HG02588 (cell line): ENCODE measurements around the gene TUT1.
"Not testable (repeated sequence)": the region's sequence is repeated elsewhere in the genome, so short reads cannot be mapped to it uniquely, and the experiment has no call there.

Source experiments
- ATAC-seq: cut with Tn5 transposase; IDR thresholded peaks from one replicate; pipeline ENCODE4 v1.9.1; 2021; ENCODE audit warnings: mild to moderate bottlenecking, moderate library complexity; ENCODE audit not compliant: unreplicated experiment

The TUT1 gene

DNA sequence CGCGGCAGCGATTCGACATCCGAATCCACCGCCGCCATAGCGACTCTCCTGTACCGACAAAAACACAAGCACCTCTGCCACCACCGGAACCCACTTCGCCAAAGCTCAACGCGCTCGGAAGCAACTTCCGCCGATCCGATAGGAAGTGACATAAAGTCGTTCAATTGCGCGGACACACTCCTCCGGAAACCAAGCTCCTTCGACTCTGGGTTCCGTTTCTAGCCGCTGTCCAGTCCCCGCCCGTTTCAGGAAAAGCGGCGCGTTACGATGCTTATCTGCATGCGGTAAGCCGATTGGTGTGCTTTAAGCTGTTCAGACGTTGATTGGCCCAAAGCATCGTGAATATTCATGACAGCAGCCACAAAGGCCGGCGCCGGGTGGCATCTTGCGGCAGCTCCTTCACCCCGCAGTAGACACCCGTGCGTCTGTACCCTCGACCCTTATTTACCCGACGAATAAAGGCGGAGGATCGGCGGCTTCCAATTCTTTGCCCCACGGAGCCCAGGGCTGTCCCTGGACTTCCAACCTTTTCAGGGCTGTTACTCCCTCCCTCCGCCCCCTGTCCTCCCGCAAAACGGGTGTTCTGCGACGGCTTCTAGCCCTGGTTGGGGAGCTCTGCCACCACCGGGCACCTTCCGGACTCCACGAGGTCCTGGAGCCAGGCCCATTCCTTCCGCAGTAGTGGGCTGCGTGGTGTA, at the start of gene TUT1:
Gene TUT1 (minus strand): TSS at position 76 of the 698 bp plus-strand sequence. CDS start 38 bp downstream, at position 38.
- ATAC-seq = peak; percentile 82

DNA sequence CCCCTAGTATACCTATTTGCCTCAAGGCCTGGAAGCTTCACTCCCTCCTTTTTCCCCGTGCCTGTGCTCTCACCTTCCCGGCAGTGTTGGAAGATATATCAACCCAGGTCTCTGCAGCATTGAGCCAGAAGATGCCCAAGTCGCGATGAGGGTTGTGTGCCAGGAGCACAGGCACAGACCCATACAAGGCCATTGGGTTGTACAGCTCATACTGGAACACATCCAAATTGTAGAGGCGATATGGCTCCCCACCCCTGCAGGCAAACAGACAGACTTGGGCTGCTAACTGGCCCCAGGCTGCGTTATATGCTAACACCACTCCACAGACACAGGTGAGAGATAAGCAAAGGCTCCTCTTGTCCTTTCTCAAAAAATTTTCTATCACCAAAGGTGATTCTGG, 41.2 kb upstream of the TUT1 start:
- ATAC-seq = no peak

DNA sequence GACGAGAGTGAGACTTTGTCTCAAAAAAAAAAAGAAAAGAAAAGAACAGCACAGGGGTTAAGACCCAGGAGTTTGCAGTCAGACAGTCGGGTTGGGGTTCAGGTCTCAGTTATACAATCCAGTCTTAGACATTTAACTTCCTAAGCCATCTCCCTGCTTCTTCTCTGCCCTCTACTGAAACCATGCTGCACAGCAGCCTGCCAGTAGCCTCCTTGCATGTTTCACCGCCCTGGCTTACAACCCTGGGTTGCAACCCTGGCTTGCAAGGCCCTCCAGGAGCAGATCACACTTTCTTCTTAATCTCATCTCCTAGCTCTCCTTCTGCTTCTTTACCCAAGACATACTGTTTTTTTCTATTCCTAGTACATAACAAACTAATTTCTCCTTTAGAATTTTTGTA, 36.4 kb upstream of the TUT1 start:
- ATAC-seq = no peak

DNA sequence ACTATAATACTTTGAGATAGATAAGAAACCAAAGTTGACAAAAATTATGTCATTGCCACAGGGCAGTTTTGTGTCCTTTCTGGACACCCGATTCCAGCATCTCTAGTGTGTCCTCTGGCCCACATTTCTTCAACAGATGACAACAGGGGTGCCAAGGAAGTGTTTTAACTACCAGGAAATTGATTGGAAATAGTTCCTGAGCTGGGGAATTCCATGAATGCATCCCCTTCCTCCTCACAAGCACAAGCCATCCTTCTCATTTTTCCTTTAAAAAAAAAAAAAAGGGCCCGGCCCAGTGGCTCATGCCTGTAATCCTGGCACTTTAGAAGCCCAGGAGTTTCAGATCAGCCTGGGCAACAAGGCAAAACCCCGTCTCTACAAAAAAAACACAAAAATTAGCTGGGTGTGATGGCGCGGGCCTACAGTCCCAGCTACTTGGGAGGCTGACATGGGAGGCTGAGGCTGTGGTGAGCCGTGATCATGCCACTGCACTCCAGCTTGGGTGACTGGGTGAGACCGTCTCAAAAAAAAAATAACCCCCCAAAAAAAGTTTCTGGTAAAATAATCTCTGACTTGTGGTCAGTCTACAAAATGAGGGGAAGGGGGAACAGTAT, 31.3 kb upstream of the TUT1 start:
- no peak for ATAC-seq

GRCh38 chr11:62621567-62622470, 30.5 kb upstream of the TUT1 start, which contains the start of gene B3GAT3:
Gene B3GAT3, minus strand, starts transcription at chr11:62621986. Its CDS starts 39 bp downstream, at chr11:62621947.
- peak; percentile 94 for ATAC-seq

- no peak for ATAC-seq
These were observed 29.8 kb upstream of the TUT1 start for GRCh38 chr11:62621027-62621566.

DNA sequence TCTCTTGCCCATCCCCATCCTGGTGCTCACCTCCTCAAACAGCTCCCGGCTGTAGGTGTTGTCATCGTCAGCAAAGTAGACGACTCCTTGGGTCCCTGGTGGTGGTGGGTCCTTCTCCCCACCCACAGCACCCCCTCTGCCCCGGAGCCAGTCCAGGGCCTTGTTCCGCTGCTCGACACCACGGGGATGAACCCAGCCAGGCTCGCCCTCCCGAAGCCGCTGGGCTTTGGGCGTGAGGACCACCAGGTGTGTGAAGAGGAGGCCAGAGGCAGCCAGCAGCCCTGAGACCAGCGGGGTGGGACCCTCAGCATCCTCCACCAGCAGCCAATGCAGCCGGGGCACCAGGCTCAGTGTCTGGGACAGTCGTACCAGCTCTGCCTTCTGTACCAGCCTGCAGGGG, 25.6 kb upstream of the TUT1 start:
- not testable (repeated sequence) for ATAC-seq

- ATAC-seq = no peak
These were observed 24.2 kb upstream of the TUT1 start for GRCh38 chr11:62615521-62615920.

DNA sequence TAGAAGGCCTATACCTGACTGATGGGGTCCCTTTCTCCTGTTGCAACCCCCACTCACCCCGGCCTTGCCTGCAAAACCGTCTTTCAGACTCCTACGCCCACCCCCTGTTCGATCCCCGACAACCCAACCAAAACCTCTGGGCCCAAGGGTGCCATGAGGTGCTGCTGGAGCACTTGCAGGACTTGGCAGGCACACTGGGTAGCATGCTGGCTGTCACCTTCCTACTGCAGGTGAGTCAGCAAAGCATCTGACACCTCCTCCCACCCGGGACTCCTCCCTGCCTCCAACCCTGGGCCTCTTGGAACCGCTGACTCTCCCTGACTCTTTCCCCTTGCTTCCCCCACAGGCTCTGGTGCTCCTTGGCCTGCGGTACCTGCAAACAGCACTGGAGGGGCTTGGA, 23.0 kb upstream of the TUT1 start:
- no peak for ATAC-seq

DNA sequence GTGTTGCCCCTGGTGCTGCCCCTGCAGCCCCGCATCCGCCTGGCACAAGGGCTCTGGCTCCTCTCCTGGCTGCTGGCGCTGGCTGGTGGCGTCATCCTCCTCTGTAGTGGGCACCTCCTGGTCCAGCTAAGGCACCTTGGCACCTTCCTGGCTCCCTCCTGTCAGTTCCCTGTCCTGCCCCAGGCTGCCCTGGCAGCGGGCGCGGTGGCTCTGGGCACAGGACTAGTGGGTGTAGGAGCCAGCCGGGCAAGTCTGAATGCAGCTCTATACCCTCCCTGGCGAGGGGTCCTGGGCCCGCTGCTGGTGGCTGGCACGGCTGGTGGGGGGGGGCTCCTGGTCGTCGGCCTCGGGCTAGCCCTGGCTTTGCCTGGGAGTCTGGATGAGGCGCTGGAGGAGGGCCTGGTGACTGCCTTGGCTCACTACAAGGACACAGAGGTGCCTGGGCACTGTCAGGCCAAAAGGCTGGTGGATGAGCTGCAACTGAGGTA, 22.0 kb upstream of the TUT1 start:
- no peak for ATAC-seq

GRCh38 chr11:62612366-62613290, 21.3 kb upstream of the TUT1 start, which contains the start of the genes EML3 and ROM1:
Gene EML3, minus strand, starts transcription at chr11:62612775. Its CDS starts 318 bp downstream, at chr11:62612457.
Gene ROM1, plus strand, starts transcription at chr11:62613257. Its CDS starts 25 bp downstream, at chr11:62613282.
- peak; percentile 64 for ATAC-seq

DNA sequence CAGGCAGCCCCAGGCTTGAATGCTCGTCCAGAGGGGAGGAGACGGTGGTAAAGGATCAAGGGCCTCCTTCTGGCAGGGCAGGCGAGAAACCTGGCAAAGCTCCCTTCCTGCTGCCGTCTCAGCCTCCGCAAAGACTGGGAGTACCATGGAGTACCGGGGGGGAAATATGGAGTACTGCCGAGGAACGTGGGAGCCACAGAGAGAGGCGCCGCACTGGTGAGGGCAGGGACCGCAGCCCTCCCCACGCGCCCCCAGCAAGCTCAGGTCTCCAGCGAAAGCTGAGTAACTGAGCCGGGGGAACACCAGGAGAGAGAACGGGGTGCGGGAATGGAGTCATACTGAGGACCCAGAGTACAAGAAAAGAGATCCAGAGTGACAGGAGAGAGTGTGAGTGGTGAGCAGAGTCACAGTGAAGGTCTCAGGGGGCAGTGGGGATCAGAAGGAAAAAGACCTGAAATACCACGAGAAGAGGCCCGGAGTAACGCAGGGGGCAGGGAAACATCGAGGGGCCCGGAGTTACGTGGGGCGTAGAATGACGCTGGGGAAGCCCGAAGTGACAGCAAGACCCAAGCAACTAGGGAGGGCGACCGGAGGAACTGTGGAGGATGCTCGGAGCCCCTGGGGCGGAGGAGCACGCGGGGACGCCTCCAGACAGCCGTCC, 20.5 kb upstream of the TUT1 start:
- ATAC-seq = peak; percentile 2

DNA sequence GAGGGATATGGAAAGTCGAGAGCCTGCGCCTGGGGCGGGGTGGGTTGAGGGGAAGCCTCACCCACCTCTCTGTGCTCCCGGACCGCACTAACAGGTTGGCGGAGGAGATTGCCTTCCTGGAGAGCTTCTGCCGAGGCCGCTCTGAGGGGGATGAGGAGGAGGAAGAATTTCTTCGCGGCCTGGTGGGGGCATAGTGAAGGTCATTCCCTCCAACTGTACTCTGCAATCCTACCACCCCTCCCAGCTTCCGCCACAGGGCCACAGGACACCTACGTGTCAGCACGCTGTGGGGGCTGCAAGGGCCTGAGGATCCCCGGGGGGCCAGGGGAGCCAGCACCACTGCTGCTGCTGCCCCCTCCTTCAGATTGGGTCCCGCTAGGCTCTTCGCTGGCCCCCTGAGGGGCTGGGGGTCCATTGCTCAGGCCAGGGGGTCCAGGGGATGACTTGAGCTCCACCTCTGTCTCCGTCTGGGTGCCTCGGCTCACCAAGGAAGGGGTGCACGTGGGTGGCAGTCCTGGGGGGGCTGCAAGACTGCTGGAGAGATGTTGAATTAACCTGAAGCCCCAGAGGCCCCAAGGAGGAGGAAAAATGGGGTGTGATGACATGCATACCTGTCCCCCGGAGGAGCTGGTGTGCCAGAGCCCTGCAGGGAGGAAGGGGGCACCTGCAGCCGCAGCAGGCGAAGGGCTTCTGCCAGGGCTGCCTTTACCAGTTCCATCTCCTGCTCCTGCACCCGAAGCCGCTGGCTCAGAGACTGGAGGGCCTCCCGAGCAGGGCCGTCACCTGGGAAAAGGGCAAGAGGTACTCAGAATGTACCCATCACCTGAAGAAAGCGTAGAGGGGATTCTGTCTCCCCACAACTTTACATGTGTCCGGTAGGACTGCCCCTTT, 19.7 kb upstream of the TUT1 start:
- ATAC-seq = no peak

DNA sequence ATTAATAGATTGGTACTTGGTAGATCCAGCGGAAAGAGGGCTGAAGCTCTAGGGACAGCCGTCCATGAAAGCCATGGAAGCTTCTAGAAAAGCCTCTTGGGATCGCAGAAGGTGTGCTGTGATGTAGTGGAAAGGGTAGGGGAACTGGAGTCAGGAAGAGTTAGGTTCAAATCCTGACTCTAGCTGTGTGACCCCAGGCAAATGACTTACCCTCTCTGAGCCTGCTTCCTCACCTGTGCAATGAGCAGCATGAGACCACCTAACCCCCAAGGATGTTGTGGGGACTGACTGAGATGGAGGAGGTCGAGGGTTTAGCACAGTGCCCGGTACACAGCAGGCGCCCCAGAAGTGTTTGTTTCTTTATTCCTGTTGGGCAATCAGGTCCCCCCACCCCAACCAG, 19.1 kb upstream of the TUT1 start:
- no peak for ATAC-seq

- no peak for ATAC-seq
These were observed 17.5 kb upstream of the TUT1 start for GRCh38 chr11:62608776-62609175.

- ATAC-seq = no peak
These were observed 16.4 kb upstream of the TUT1 start for GRCh38 chr11:62607714-62608113.

GRCh38 chr11:62605902-62606301, 14.6 kb upstream of the TUT1 start:
- no peak for ATAC-seq

GRCh38 chr11:62605467-62605866, 14.1 kb upstream of the TUT1 start:
- no peak for ATAC-seq
